Testis (tissue), 3 donors: Measurements from ENCODE around the gene GAD2. TPM values are rescaled to one million over a fixed set of nuclear protein-coding genes. Genes with fewer than 3 reads are reported as not detected.

Experiments
- DNase-seq: peaks from one replicate; pipeline ENCODE4 v3.0.0-alpha.2; 2019
- H3K27ac ChIP-seq, 2 donors: fragments of 200-600 bp; sonication (generic); one replicate each; pipeline ENCODE4 v1.5.1; 2019
- H3K27me3 ChIP-seq: fragments of 200-600 bp; sonication (generic); one replicate; pipeline ENCODE4 v1.5.1; 2019
- H3K36me3 ChIP-seq: fragments of 200-600 bp; sonication (generic); one replicate; pipeline ENCODE4 v1.5.1; 2017; ENCODE audit warnings: low read depth; ENCODE audit errors: missing control alignments
- H3K4me1 ChIP-seq: fragments of 200-600 bp; sonication (generic); one replicate; pipeline ENCODE4 v1.5.1; 2019
- H3K4me3 ChIP-seq, 2 donors: fragments of 200-600 bp; sonication (generic); one replicate each; pipeline ENCODE4 v1.5.1; 2017 to 2019
- H3K9me3 ChIP-seq: fragments of 200-600 bp; sonication (generic); one replicate; pipeline ENCODE4 v1.5.1; 2017
- CTCF ChIP-seq, 3 experiments: fragments of 450-650 bp in 2 of 3; fragments of 200-600 bp in 1 of 3; sonication (generic) in 1 of 3; IDR thresholded peaks; one replicate each; pipeline ENCODE4 v1.5.1; 2016 to 2019; ENCODE audit warnings: antibody characterized with exemption in 3 of 3, mild to moderate bottlenecking in 2 of 3, moderate library complexity in 1 of 3
- POLR2A ChIP-seq: fragments of 450-650 bp; IDR thresholded peaks from one replicate; pipeline ENCODE4 v1.6.1; 2017; ENCODE audit warnings: antibody characterized with exemption, mild to moderate bottlenecking, moderate library complexity
- WGBS, 2 donors: methylation state at CpG; one replicate each; pipeline ENCODE4 v1.1.5; 2018; 5-methylcytosine and 5-hydroxymethylcytosine counted together
- intact Hi-C: fragments of 100-400 bp; cut with DNase I; formaldehyde crosslinking; loops from one replicate; pipeline ENCODE4 v1.15.1; 2023; ENCODE audit warnings: low total_unique reads
- polyA plus RNA-seq: library from polyadenylated mRNA; stranded (reverse); fragments of 350-450 nt; fragmentation: Illumina TruSeq; extraction: RNeasy Lipid Tissue Mini Kit (QIAGEN cat#74804); gene quantifications from one replicate; pipeline ENCODE4 v1.2.3, GENCODE V29; 2014; ENCODE audit warnings: low read depth, low replicate concordance; ENCODE audit not compliant: insufficient read depth
- total RNA-seq, 2 donors: library from RNA; depleted of rRNA; stranded (reverse); fragments of >200 nt; gene quantifications; one replicate each; pipeline ENCODE4 v1.2.3, GENCODE V29; 2016

The GAD2 gene
- total and polyA plus RNA-seq, 3 donors from 2014 or later = 0.66 to 2.2 (median 1.0) TPM

GRCh38 chr10:26214551-26215395 lies 1.8 kb upstream of the GAD2 start:
- DNase-seq = no peak
- Histone ChIP-seq H3K4me1 (peaks cover 19% of the 10 kb centered on the region), H3K4me3 (no peak overlapping the region), H3K27me3 (no peaks in the 10 kb centered on the region), H3K36me3 (no peaks in the 10 kb centered on the region), H3K9me3 (no peaks in the 10 kb centered on the region), H3K27ac (no peak overlapping the region)
- 3 to 8% methylated on average over 26 to 34 of the region's 34 CpGs for WGBS, 2 donors
- intact Hi-C loops = no loop called here
- no peak for TF ChIP-seq POLR2A
- no peak for TF ChIP-seq CTCF (IDR thresholded peaks at IDR 0.05)

GRCh38 chr10:26215396-26215934 lies 1.1 kb upstream of the GAD2 start:
- H3K4me1 ChIP-seq = peaks cover 19% of the 10 kb centered on the region
- H3K27ac ChIP-seq = no peak overlapping the region
- no peaks in the 10 kb centered on the region for H3K36me3 ChIP-seq
- intact Hi-C loops = no loop called here
- no peaks in the 10 kb centered on the region for H3K9me3 ChIP-seq
- peak overlapping the region in 1 of 2 donors; percentile 29 for H3K4me3 ChIP-seq
- TF ChIP-seq POLR2A (no peak), CTCF (IDR thresholded peaks at IDR 0.05) (no peak)
- WGBS, 2 donors = 1% methylated on average over 31 of the region's 31 CpGs
- H3K27me3 ChIP-seq = no peaks in the 10 kb centered on the region
- no peak for DNase-seq

- H3K36me3 ChIP-seq = no peaks in the 10 kb centered on the region
- peak; percentile 42 for DNase-seq
- H3K27me3 ChIP-seq = no peaks in the 10 kb centered on the region
- H3K4me3 ChIP-seq = peak overlapping the region in 1 of 2 donors; percentile 29
- TF ChIP-seq POLR2A (no peak), CTCF (IDR thresholded peaks at IDR 0.05) (no peak)
- intact Hi-C loops = no loop called here
- no peak overlapping the region for H3K27ac ChIP-seq
- peaks cover 19% of the 10 kb centered on the region for H3K4me1 ChIP-seq
- H3K9me3 ChIP-seq = no peaks in the 10 kb centered on the region
- WGBS, 2 donors = 0 to 1% methylated on average over 38 to 43 of the region's 57 CpGs
Observed at GRCh38 chr10:26215935-26216584, 514 bp upstream of the GAD2 start.

- Histone ChIP-seq H3K36me3 (no peaks in the 10 kb centered on the region), H3K4me1 (peaks cover 17% of the 10 kb centered on the region), H3K4me3 (peak overlapping the region; percentile 29 to 36), H3K9me3 (no peaks in the 10 kb centered on the region), H3K27me3 (no peaks in the 10 kb centered on the region), H3K27ac (no peak overlapping the region)
- intact Hi-C loops = no loop called here
- 1% methylated on average over 20 to 50 of the region's 64 CpGs for WGBS, 2 donors
- DNase-seq = no peak
- no peak for TF ChIP-seq CTCF (IDR thresholded peaks at IDR 0.05)
Observed at GRCh38 chr10:26217396-26218086, 967 bp downstream of the GAD2 start.
